Measurements from ENCODE around the gene PTCD2.
"Not testable (repeated sequence)": the region's sequence is repeated elsewhere in the genome, so short reads cannot be mapped to it uniquely, and the experiment has no call there.

PTCD2 gene

GRCh38 chr5:72288924-72289323 is 31.2 kb upstream of the PTCD2 start:
- H3K36me3 Mint-ChIP-seq (ENCODE audit: low read depth): peaks cover 38% of the 10 kb centered on the region
- no peaks in the 10 kb centered on the region for H3K27me3 Mint-ChIP-seq
- intact Hi-C loops (cut with micrococcal nuclease): no loop called here
- no peaks in the 10 kb centered on the region for H3K9me3 Mint-ChIP-seq
- H3K27ac Mint-ChIP-seq: no peak overlapping the region
- no peak overlapping the region for H3K4me3 Mint-ChIP-seq
- H3K4me1 Mint-ChIP-seq (ENCODE audit: low read depth): peaks cover 11% of the 10 kb centered on the region

DNA sequence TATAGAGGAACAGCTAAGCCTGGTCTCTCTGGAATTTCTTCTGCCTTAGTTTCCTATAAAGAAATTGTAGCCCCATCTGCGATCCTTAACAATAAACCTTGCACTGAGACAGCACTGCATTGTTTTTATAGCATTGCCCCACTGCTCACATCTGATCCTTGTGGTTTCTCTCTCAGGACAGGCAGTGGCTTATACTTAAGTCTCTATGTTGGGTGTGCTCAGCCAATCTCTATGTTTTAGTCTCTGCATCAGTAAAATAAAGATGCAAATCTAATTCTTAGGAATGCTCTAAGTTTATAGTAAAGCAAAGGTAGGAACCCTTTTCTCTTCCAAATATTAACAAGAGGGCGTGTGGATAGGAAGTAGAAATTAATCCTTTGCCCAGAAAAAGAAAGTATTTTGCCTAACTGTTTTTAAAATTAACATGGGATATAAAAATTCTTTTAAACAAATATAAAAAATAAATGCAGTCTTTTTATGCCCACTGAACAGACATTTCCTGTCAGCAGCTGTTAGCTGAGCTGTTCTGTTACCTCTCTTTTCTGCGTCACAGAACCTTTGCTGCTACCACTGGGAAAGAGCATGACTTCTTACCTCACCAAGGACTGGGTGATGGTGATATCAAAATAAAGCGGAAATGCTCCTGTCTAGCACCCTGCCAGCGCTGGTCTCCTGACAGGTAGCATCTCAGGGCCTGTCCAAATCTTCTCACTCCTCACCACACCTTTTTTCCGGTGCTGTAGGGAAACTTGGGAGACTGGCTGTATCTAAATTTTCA is 29.6 kb upstream of the PTCD2 start:
- H3K27me3 Mint-ChIP-seq: no peaks in the 10 kb centered on the region
- H3K27ac Mint-ChIP-seq: no peak overlapping the region
- intact Hi-C loops (cut with micrococcal nuclease): no loop called here
- peaks cover 50% of the 10 kb centered on the region for H3K36me3 Mint-ChIP-seq (ENCODE audit: low read depth)
- H3K4me3 Mint-ChIP-seq: no peak overlapping the region
- H3K4me1 Mint-ChIP-seq (ENCODE audit: low read depth): peaks cover 7% of the 10 kb centered on the region
- no peaks in the 10 kb centered on the region for H3K9me3 Mint-ChIP-seq

- no peak overlapping the region for H3K27ac Mint-ChIP-seq
- H3K4me1 Mint-ChIP-seq (ENCODE audit: low read depth): peaks cover 5% of the 10 kb centered on the region
- intact Hi-C loops (cut with micrococcal nuclease): no loop called here
- peaks cover 56% of the 10 kb centered on the region for H3K36me3 Mint-ChIP-seq (ENCODE audit: low read depth)
- no peaks in the 10 kb centered on the region for H3K9me3 Mint-ChIP-seq
- no peaks in the 10 kb centered on the region for H3K27me3 Mint-ChIP-seq
- H3K4me3 Mint-ChIP-seq: no peak overlapping the region
These were observed 28.6 kb upstream of the PTCD2 start for GRCh38 chr5:72291601-72292000.

GRCh38 chr5:72292411-72292810 is 27.8 kb upstream of the PTCD2 start:
- Mint-ChIP-seq H3K4me3 (no peak overlapping the region), H3K9me3 (no peaks in the 10 kb centered on the region), H3K36me3 (ENCODE audit: low read depth) (peaks cover 48% of the 10 kb centered on the region), H3K27me3 (no peaks in the 10 kb centered on the region), H3K4me1 (ENCODE audit: low read depth) (peaks cover 5% of the 10 kb centered on the region), H3K27ac (no peak overlapping the region)
- intact Hi-C loops (cut with micrococcal nuclease): no loop called here

GRCh38 chr5:72293495-72294055 is 26.6 kb upstream of the PTCD2 start:
- no peak overlapping the region for H3K27ac Mint-ChIP-seq
- no peak overlapping the region for H3K4me3 Mint-ChIP-seq
- intact Hi-C loops (cut with micrococcal nuclease): no loop called here
- H3K36me3 Mint-ChIP-seq (ENCODE audit: low read depth): peaks cover 39% of the 10 kb centered on the region
- no peaks in the 10 kb centered on the region for H3K9me3 Mint-ChIP-seq
- no peaks in the 10 kb centered on the region for H3K27me3 Mint-ChIP-seq
- peaks cover 5% of the 10 kb centered on the region for H3K4me1 Mint-ChIP-seq (ENCODE audit: low read depth)

GRCh38 chr5:72294473-72294872 is 25.7 kb upstream of the PTCD2 start:
- Mint-ChIP-seq H3K4me1 (ENCODE audit: low read depth) (peaks cover 5% of the 10 kb centered on the region), H3K27ac (no peak overlapping the region), H3K27me3 (no peaks in the 10 kb centered on the region), H3K36me3 (ENCODE audit: low read depth) (peaks cover 39% of the 10 kb centered on the region), H3K9me3 (no peaks in the 10 kb centered on the region), H3K4me3 (no peak overlapping the region)
- intact Hi-C loops (cut with micrococcal nuclease): no loop called here

GRCh38 chr5:72295539-72295938 is 24.6 kb upstream of the PTCD2 start:
- H3K36me3 Mint-ChIP-seq (ENCODE audit: low read depth): peaks cover 36% of the 10 kb centered on the region
- peaks cover 5% of the 10 kb centered on the region for H3K4me1 Mint-ChIP-seq (ENCODE audit: low read depth)
- intact Hi-C loops (cut with micrococcal nuclease): no loop called here
- no peaks in the 10 kb centered on the region for H3K9me3 Mint-ChIP-seq
- H3K27me3 Mint-ChIP-seq: no peaks in the 10 kb centered on the region
- no peak overlapping the region for H3K4me3 Mint-ChIP-seq
- H3K27ac Mint-ChIP-seq: no peak overlapping the region

GRCh38 chr5:72296256-72296655 is 23.9 kb upstream of the PTCD2 start:
- intact Hi-C loops (cut with micrococcal nuclease): no loop called here
- peaks cover 5% of the 10 kb centered on the region for H3K4me1 Mint-ChIP-seq (ENCODE audit: low read depth)
- no peak overlapping the region for H3K4me3 Mint-ChIP-seq
- H3K36me3 Mint-ChIP-seq (ENCODE audit: low read depth): peaks cover 36% of the 10 kb centered on the region
- no peak overlapping the region for H3K27ac Mint-ChIP-seq
- H3K9me3 Mint-ChIP-seq: no peaks in the 10 kb centered on the region
- H3K27me3 Mint-ChIP-seq: no peaks in the 10 kb centered on the region

DNA sequence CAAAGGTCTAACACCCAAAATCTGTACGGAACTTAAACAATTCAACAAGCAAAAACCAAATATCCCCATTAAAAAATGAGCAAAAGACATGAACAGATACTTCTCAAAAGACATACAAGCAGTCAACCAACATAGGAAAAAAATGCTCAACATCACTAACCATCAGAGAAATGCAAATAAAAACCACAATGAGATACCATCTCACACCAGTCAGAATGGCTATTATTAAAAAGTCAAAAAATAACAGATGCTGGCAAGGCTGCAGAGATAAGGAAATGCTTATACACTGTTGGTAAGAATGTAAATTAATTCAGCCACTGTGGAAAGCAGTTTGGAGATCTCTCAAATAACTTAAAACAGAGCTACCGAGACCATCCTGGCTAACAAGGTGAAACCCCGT is 22.0 kb upstream of the PTCD2 start:
- H3K4me1 Mint-ChIP-seq (ENCODE audit: low read depth); H3K27me3 Mint-ChIP-seq; H3K27ac Mint-ChIP-seq; H3K9me3 Mint-ChIP-seq; intact Hi-C loops (cut with micrococcal nuclease); H3K4me3 Mint-ChIP-seq: not testable (repeated sequence)
- peaks cover 40% of the 10 kb centered on the region for H3K36me3 Mint-ChIP-seq (ENCODE audit: low read depth)

DNA sequence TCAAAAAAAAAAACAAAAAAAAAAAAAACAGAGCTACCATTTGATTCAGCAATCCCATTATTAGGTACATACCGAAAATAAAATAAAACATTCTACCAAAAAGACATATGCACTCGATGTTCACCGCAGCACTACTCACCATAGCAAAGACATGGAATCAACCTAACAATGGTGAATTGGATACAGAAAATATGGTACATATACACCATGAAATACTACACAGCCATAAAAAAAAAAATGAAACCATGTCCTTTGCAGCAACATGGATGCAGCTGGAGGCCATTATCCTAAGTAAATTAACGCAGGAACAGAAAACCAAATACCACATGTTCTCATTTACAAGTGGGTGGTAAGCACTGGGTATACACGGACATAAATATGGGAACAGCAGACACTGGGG is 21.5 kb upstream of the PTCD2 start:
- Mint-ChIP-seq H3K4me3 (no peak overlapping the region), H3K36me3 (ENCODE audit: low read depth) (peaks cover 41% of the 10 kb centered on the region), H3K9me3 (no peaks in the 10 kb centered on the region), H3K27me3 (no peaks in the 10 kb centered on the region), H3K27ac (no peak overlapping the region), H3K4me1 (ENCODE audit: low read depth) (peaks cover 5% of the 10 kb centered on the region)
- intact Hi-C loops (cut with micrococcal nuclease): no loop called here

GRCh38 chr5:72300590-72301339 is 19.4 kb upstream of the PTCD2 start:
- no peaks in the 10 kb centered on the region for H3K9me3 Mint-ChIP-seq
- peaks cover 26% of the 10 kb centered on the region for H3K36me3 Mint-ChIP-seq (ENCODE audit: low read depth)
- intact Hi-C loops (cut with micrococcal nuclease): no loop called here
- no peaks in the 10 kb centered on the region for H3K27me3 Mint-ChIP-seq
- H3K4me1 Mint-ChIP-seq (ENCODE audit: low read depth): peaks cover 10% of the 10 kb centered on the region
- H3K27ac Mint-ChIP-seq: no peak overlapping the region
- H3K4me3 Mint-ChIP-seq: no peak overlapping the region

DNA sequence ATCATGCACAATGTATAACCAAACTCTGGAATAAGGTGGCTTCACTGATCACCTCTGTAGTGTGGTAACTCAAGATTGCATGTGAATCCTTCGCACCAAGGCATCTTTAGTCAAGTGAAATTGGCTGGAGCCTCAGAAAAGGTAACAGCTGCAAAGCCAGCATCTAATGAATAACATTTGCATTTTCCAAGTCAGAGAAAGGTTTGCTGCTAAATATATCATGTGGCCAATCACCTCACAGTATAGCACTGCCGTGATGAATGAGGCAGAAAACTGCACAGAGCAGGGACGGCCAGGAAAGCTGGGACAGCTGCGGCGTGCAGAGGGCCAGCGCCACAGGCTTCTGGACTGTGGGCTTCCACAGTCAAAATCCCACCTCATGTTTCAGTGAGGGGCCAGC is 18.6 kb upstream of the PTCD2 start:
- no peak overlapping the region for H3K4me3 Mint-ChIP-seq
- intact Hi-C loops (cut with micrococcal nuclease): no loop called here

GRCh38 chr5:72302171-72302570 is 18.0 kb upstream of the PTCD2 start:
- H3K9me3 Mint-ChIP-seq: no peaks in the 10 kb centered on the region
- no peak overlapping the region for H3K27ac Mint-ChIP-seq
- H3K36me3 Mint-ChIP-seq (ENCODE audit: low read depth): peaks cover 20% of the 10 kb centered on the region
- intact Hi-C loops (cut with micrococcal nuclease): no loop called here
- H3K27me3 Mint-ChIP-seq: no peaks in the 10 kb centered on the region
- peaks cover 10% of the 10 kb centered on the region for H3K4me1 Mint-ChIP-seq (ENCODE audit: low read depth)
- no peak overlapping the region for H3K4me3 Mint-ChIP-seq

More for the DNA sequence above, 18.6 kb upstream of the PTCD2 start:
- H3K27ac Mint-ChIP-seq: no peak overlapping the region
- no peaks in the 10 kb centered on the region for H3K27me3 Mint-ChIP-seq
- H3K4me1 Mint-ChIP-seq (ENCODE audit: low read depth): peaks cover 10% of the 10 kb centered on the region
- peaks cover 20% of the 10 kb centered on the region for H3K36me3 Mint-ChIP-seq (ENCODE audit: low read depth)
- H3K9me3 Mint-ChIP-seq: no peaks in the 10 kb centered on the region

All from dendritic cell treated with granulocyte-macrophage colony-stimulating factor and Interleukin-4, amounts not matched to agents 40 ng/mL and 50 ng/mL, for 4 days (primary cell).